Transverse colon (tissue), 4 donors: ENCODE measurements around the gene AQP12B. TPM values are rescaled to one million over a fixed set of nuclear protein-coding genes. Genes with fewer than 3 reads are reported as not detected.
A peak's percentile ranks its signal among the peaks of the same experiment; 100 is the strongest.

Experiments
- DNase-seq: peaks from one replicate; pipeline ENCODE4 v3.0.0-alpha.2; 2019
- H3K27ac ChIP-seq, 4 donors: fragments of 200-600 bp; sonication (generic); 2 replicates each; pipeline ENCODE4 v1.5.1; 2016 to 2018; ENCODE audit warnings: inconsistent platforms in 4 of 4
- H3K27me3 ChIP-seq: fragments of 200-600 bp; sonication (generic); 2 replicates; pipeline ENCODE4 v1.5.1; 2017; ENCODE audit warnings: inconsistent platforms
- H3K36me3 ChIP-seq, 4 donors: fragments of 200-600 bp; sonication (generic); 2 replicates each; pipeline ENCODE4 v1.5.1; 2017 to 2019; ENCODE audit warnings: inconsistent platforms in 4 of 4
- H3K4me1 ChIP-seq, 4 donors: fragments of 200-600 bp; sonication (generic); 2 replicates each; pipeline ENCODE4 v1.5.1; 2017 to 2020; ENCODE audit warnings: inconsistent platforms in 4 of 4
- H3K4me3 ChIP-seq, 4 donors: fragments of 200-600 bp; sonication (generic); 1 replicate in 1 of 4; 2 replicates in 3 of 4; pipeline versions ENCODE4 v1.5.1 to v1.6.1; 2017 to 2019; ENCODE audit warnings: inconsistent platforms in 4 of 4
- H3K9me3 ChIP-seq, 2 donors: fragments of 200-600 bp; sonication (generic); 2 replicates each; pipeline ENCODE4 v1.5.1; 2017 to 2019; ENCODE audit warnings: inconsistent platforms in 2 of 2
- CTCF ChIP-seq, 5 experiments: fragments of 200-600 bp in 3 of 5; fragments of 450-650 bp in 2 of 5; sonication (generic) in 3 of 5; IDR thresholded peaks; 1 replicate in 2 of 5; 2 replicates in 3 of 5; pipeline ENCODE4 v1.5.1; 2016 to 2017; ENCODE audit warnings: antibody characterized with exemption in 5 of 5, inconsistent platforms in 3 of 5, mild to moderate bottlenecking in 2 of 5, moderate library complexity in 1 of 5
- EP300 ChIP-seq: sonication (generic); formaldehyde crosslinking; IDR thresholded peaks from one replicate; pipeline ENCODE4 v1.6.1; 2017; ENCODE audit warnings: antibody characterized with exemption, low read depth
- POLR2A ChIP-seq: fragments of 450-650 bp; IDR thresholded peaks from one replicate; pipeline ENCODE4 v1.6.1; 2016; ENCODE audit warnings: antibody characterized with exemption, mild to moderate bottlenecking, moderate library complexity
- POLR2AphosphoS5 ChIP-seq, 3 donors: sonication (generic); formaldehyde crosslinking; IDR thresholded peaks; one replicate each; pipeline ENCODE4 v1.6.1; 2016; ENCODE audit warnings: antibody characterized with exemption in 3 of 3
- WGBS, 2 donors: methylation state at CpG; one replicate each; pipeline ENCODE4 v1.1.5; 2018; ENCODE audit warnings: low coverage in 1 of 2; 5-methylcytosine and 5-hydroxymethylcytosine counted together
- in situ Hi-C, 4 donors: fragments of 200-750 bp; cut with MboI; loops; one replicate each; pipeline versions ENCODE4 v1.15.0 to v1.15.1; 2017; ENCODE audit warnings: low sequenced_read_pairs in 3 of 4, low pct_ligation_motif_present in 1 of 4, low pct_unique_long_range_greater_than_20kb in 1 of 4
- intact Hi-C: fragments of 100-400 bp; cut with DNase I; formaldehyde crosslinking; loops from one replicate; pipeline ENCODE4 v1.15.1; 2023; ENCODE audit warnings: low total_unique reads
- total RNA-seq, 4 donors: library from RNA; depleted of rRNA; stranded (reverse); fragments of >200 nt; gene quantifications; one replicate each; pipeline ENCODE4 v1.1.0, GENCODE V29; 2016

The AQP12B gene
- total RNA-seq, 4 donors from 2014 or later: 0.55 to 1.5 TPM; not detected in 2

- intact Hi-C loops (no loop called here), in situ Hi-C loops (no loop called here)
- no peaks in the 10 kb centered on the region for H3K36me3 ChIP-seq
- no peak overlapping the region for H3K4me3 ChIP-seq
- 82% methylated on average over 6 of the region's 8 CpGs; no CpG with 5 or more reads in 1 of the 2 donors for whole genome bisulfite sequencing, 2 donors
- H3K4me1 ChIP-seq: no peaks in the 10 kb centered on the region
- H3K27me3 ChIP-seq: peaks cover 10% of the 10 kb centered on the region
- TF ChIP-seq POLR2AphosphoS5 (IDR thresholded peaks at IDR 0.05) (no peak), POLR2A (no peak), EP300 (no peak), CTCF (IDR thresholded peaks at IDR 0.05) (no peak)
- peak overlapping the region in 1 of 4 donors; percentile 17 for H3K27ac ChIP-seq
- no peak for DNase-seq
- no peaks in the 10 kb centered on the region for H3K9me3 ChIP-seq
Measured at GRCh38 chr2:240637901-240638345, 44.8 kb downstream of the AQP12B start.

GRCh38 chr2:240637116-240637900 lies 45.4 kb downstream of the AQP12B start:
- Histone ChIP-seq H3K27me3 (peaks cover 10% of the 10 kb centered on the region), H3K4me3 (no peak overlapping the region), H3K9me3 (no peaks in the 10 kb centered on the region), H3K27ac (no peak overlapping the region), H3K36me3 (no peaks in the 10 kb centered on the region), H3K4me1 (no peaks in the 10 kb centered on the region)
- 75% methylated on average over 17 of the region's 17 CpGs; no CpG with 5 or more reads in 1 of the 2 donors for WGBS, 2 donors
- intact Hi-C loops (no loop called here), in situ Hi-C loops (no loop called here)
- TF ChIP-seq POLR2AphosphoS5 (IDR thresholded peaks at IDR 0.05): no peak
- no peak for TF ChIP-seq POLR2A
- TF ChIP-seq CTCF (IDR thresholded peaks at IDR 0.05): no peak
- no peak for DNase-seq

- Histone ChIP-seq H3K36me3 (no peaks in the 10 kb centered on the region), H3K9me3 (no peaks in the 10 kb centered on the region), H3K4me3 (no peak overlapping the region), H3K27ac (no peak overlapping the region), H3K27me3 (peaks cover 5% of the 10 kb centered on the region), H3K4me1 (no peaks in the 10 kb centered on the region)
- no peak for DNase-seq
- intact Hi-C loops: no loop called here
- TF ChIP-seq CTCF (IDR thresholded peaks at IDR 0.05): no peak
- no peak for TF ChIP-seq POLR2AphosphoS5 (IDR thresholded peaks at IDR 0.05)
- no peak for TF ChIP-seq EP300
- no peak for TF ChIP-seq POLR2A
- in situ Hi-C loops: no loop called here
- 79% methylated on average over 11 of the region's 11 CpGs; no CpG with 5 or more reads in 1 of the 2 donors for WGBS, 2 donors
Measured at GRCh38 chr2:240636563-240637115, 46.0 kb downstream of the AQP12B start.

GRCh38 chr2:240635998-240636547 lies 46.6 kb downstream of the AQP12B start:
- H3K27ac ChIP-seq: no peak overlapping the region
- peaks cover 4% of the 10 kb centered on the region for H3K27me3 ChIP-seq
- in situ Hi-C loops (no loop called here), intact Hi-C loops (no loop called here)
- WGBS, 2 donors: 69% methylated on average over 3 of the region's 3 CpGs; no CpG with 5 or more reads in 1 of the 2 donors
- H3K4me3 ChIP-seq: no peak overlapping the region
- TF ChIP-seq POLR2A: no peak
- no peak for TF ChIP-seq CTCF (IDR thresholded peaks at IDR 0.05)
- no peak for TF ChIP-seq POLR2AphosphoS5 (IDR thresholded peaks at IDR 0.05)
- no peak for TF ChIP-seq EP300
- no peaks in the 10 kb centered on the region for H3K9me3 ChIP-seq
- no peak for DNase-seq
- no peaks in the 10 kb centered on the region for H3K4me1 ChIP-seq
- H3K36me3 ChIP-seq: peaks cover 0 to under 1% (median 0%) of the 10 kb centered on the region in 4 donors
